Superior temporal gyrus (tissue), 1 donor: ENCODE results near the gene STBD1.
A peak's percentile ranks its signal among the peaks of the same experiment; 100 is the strongest.
"Not testable (repeated sequence)": the region's sequence is repeated elsewhere in the genome, so short reads cannot be mapped to it uniquely, and the experiment has no call there.

Experiments
- DNase-seq: peaks from one replicate; pipeline ENCODE4 v3.0.0-alpha.2; 2016; ENCODE audit errors: extremely low spot score

Gene STBD1

DNA sequence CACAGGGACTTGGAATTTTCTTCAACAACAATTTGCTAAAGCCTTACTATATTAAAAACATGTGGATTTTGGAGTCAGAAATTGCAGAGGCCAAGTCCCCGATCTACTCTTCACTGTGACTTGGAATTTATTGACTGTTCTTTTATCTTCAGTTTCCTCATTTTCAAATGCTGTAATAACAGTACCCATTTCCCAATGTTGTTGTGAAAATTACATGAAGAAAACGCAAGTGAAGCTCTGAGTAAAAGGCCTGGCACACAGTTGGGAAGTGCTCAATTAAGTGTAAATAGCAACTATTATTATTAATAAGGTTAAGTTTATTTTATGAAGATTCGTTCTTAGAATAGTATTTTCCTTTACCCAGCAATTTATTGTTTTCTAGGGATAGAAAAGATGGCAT, 15.7 kb downstream of the STBD1 start:
- no peak for DNase-seq

DNA sequence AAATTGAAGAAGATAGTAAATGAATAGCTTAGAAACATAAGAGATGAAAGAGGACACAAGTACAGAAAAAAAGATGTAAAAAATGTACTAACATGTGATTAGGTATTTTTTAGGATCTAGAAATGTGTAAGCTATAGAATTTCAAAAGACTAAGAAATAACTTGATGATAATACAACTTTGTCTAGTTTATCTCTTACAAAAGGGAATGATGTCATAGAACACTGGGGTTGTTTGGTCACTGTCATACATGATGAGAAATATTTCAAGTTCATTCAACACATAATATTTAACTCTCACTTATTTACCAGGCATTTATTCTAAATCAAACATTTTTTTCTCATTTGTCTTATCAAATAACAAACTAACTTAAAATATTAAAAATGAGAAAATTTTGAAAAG, 18.5 kb downstream of the STBD1 start:
- no peak for DNase-seq

DNA sequence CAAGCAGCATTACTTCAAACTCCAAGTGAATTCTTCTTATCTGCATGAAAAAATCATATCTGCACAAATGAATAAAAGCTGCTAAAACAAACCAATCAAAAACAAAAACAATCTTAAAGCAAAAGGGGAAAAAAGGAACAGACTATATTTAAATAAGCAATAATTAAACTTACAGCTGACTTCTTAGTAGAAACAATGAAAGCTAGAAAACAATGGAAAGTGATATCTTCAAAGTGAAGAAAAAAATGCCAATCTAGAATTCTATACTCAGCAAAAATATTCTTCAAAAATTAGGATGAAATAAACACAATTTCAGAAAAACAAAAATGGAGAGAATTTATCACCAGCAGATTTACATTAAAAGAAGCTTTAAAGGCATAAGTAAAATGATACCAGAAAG, 20.0 kb downstream of the STBD1 start:
- no peak for DNase-seq

DNA sequence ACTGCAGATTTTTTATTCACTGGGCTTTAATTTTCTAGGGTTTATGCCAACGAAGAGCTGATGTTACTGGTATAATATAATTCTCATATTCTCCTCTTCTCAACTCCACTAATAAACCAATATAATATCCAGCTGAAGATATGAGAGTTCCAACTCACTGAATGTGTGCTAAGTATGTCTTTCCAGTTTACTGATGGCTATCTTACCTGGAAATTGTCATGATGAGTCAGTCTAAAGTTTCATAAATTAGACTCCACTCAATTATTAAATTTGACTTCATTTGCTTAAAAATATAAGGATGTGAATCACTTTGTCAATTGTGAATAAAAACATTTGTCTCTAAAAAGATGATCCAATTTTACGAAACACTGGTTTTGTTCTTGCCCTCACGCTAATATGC, 28.4 kb downstream of the STBD1 start:
- no peak for DNase-seq

DNA sequence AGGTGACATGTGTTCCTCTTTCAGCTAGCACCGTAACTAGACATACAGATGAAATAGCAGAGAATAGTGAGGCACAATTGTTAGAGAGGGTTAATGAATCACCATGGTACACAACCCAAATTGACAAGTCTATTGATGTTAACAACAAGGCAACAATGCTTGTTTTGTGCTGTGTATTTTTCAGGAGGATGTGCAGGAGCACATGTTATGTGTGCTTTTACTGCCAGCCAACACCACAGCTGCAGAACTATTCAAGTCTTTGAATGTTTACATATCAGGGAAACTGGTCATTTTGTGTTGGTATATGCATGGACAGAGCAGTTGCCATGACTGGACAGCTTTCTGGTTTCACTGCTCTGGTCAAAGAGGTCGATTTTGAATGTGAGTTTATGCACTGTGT, 32.8 kb downstream of the STBD1 start:
- no peak for DNase-seq

DNA sequence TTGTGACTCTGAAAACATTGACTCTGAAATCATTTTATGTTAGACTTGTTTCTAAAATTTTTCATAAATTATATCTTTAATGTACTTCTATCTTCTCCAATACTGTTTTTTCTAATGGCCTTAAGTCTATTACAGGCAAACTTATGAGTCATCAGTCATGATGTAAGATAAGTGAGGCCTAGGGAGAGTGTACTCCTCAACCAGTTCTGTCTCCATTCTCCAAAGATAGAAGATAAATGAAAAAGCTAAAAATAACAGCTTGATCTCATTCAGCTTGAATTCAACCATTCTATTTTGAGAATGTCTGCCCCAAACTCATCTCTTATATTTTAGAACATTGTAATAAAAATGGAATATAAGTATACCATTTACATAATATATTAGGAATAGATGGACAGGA, 34.5 kb downstream of the STBD1 start:
- peak; percentile 35 for DNase-seq

DNA sequence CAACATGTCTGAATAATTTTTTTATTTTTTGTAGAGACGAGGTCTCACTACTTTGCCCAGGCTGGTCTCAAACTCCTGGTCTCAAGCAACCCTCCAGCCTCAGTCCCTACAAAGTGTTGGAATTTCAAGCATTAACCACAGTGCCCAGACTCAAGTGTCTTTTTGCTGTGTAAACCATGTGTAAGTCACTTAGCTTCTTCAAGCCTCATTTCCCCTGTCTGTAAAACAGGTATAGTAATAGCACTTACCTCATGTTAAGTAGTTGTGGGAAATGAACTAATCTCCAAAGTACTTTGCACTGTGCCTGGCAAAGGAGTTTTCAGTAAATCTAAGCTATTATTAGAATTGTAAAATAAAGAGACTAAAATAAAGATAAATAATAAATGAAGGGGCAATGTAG, 35.7 kb downstream of the STBD1 start:
- DNase-seq = no peak

DNA sequence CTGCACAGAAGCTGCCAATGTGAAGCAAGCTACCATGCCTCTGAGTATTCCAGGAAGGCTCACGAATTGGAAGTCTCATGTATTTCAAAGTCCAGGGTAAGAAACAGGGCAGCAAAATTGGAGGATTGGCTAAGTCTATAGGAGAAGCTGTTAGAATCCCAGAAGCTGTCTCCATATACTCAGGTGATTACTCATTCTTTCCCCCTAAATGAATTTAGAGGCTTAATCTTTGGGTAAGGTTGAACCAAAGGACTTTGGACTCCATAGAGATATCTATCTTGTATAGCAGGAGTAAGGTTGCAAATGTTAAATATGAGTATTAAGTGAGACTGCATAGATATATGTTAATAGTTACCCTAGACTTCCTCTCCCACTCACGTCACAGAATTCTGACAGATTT, 36.3 kb downstream of the STBD1 start:
- no peak for DNase-seq

DNA sequence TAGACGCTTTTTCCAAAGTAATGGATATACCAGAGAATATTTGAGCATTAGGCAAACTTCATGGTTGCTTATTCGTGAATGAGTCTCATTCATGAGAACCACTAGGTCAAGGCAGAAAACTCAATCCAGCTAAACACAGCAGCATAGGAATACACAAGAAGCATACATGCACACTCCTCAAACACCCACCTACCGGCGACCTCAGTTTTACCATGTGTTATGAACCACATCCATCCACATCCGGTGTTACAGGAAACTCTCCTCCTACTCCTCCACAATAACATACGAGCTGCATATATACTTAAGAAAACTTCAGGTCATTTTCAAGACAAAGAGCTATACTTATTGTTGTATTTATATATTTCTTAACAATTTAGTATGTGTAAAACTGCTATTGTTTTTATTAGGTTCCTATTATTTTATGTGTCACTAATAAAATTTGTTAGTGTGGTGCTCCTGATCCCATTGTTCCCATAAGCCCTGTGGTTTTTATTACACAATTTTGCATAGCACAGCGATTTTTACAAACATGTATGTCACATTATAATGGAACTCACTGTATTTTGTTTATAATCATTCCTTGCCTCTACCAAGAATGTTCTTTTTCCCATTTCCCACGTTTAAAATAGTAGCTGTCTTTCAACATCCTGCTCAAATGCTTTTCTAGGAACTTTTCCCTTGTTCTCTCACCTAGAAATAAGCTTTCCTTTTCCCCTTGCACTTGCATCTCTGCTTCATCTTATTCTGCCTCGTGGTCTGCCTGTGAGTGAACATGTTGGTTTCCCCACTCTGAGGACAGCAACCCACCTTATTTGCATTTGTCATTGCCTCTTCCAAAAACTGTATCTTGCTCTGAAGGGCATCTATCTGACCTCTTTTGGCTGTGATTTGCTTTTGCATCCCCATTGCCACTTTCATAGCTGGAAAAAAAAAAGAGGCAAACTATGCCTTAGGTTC, 48.3 kb downstream of the STBD1 start:
- no peak for DNase-seq

DNA sequence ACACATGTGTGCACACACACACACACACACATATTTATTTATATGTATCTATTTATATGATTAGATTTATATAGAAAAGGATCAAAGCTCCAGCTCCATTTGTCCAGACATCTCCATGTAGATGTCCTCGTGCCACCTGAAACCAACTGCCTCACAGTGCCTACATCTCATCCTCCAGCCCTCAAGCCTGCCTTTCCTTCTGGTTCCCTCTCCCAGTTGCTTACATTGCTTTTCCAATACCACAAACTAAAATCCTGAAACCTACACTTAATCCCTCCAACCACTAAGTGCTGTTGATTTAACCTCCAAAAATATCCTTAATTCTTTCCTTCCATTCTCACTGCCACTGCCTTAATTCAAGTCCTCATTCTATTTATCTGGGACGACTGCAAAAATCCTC, 51.4 kb downstream of the STBD1 start:
- DNase-seq = no peak

DNA sequence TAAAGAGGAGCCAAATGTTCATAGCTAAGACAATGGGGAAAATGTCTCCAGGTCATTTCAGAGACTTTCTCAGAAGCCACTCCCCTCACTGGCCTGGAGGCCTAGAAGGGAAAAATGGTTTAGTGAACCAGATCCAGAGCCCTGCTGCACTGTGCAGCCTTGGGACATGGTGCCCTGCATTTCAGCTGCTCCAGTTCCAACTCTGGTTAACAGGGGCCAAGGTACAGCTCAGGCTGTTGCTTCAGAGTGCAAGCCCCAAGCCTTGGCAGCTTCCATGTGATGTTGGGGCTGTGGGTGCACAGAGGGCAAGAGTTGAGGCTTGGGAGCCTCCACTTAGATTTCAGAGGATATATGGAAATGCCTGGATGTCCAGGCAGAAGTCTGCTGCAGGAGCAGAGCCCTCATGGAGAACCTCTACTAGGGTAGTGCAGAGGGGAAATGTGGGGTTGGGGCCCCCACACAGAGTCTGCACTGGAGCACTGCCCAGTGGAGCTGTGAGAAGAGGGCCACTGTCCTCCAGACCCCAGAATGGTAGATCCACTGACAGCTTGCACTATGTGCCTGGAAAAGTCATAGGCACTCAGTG, 53.4 kb downstream of the STBD1 start:
- DNase-seq = not testable (repeated sequence)
